ENCODE results near the gene KPNA6. TPM values are rescaled to one million over a fixed set of nuclear protein-coding genes. Genes with fewer than 3 reads are reported as not detected.

The KPNA6 gene
- total RNA-seq, 2 donors from 2014 or later, result 95.4 to 119 TPM

- no peaks in the 10 kb centered on the region for H3K27me3 ChIP-seq (ENCODE audit: control insufficient read depth, insufficient read depth, low read length, poor library complexity, severe bottlenecking)
- Mint-ChIP-seq H3K4me3 (no peak overlapping the region), H3K27ac (no peak overlapping the region), H3K4me1 (peaks cover 1% of the 10 kb centered on the region), H3K27me3 (ENCODE audit: insufficient read depth) (no peaks in the 10 kb centered on the region), H3K9me3 (no peaks in the 10 kb centered on the region), H3K36me3 (ENCODE audit: low read depth) (peaks cover 76% of the 10 kb centered on the region)
- peaks cover 90% of the 10 kb centered on the region for H3K36me3 ChIP-seq (ENCODE audit: control insufficient read depth, insufficient read depth, low read length)
- TF ChIP-seq, protein P1, sequence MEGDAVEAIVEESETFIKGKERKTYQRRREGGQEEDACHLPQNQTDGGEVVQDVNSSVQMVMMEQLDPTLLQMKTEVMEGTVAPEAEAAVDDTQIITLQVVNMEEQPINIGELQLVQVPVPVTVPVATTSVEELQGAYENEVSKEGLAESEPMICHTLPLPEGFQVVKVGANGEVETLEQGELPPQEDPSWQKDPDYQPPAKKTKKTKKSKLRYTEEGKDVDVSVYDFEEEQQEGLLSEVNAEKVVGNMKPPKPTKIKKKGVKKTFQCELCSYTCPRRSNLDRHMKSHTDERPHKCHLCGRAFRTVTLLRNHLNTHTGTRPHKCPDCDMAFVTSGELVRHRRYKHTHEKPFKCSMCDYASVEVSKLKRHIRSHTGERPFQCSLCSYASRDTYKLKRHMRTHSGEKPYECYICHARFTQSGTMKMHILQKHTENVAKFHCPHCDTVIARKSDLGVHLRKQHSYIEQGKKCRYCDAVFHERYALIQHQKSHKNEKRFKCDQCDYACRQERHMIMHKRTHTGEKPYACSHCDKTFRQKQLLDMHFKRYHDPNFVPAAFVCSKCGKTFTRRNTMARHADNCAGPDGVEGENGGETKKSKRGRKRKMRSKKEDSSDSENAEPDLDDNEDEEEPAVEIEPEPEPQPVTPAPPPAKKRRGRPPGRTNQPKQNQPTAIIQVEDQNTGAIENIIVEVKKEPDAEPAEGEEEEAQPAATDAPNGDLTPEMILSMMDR (conservative IDR thresholded peaks at IDR 0.05), result no peak
- H3K9ac ChIP-seq (ENCODE audit: extremely low read depth, low read length, poor library complexity, severe bottlenecking), result no peak overlapping the region
- H3K4me3 ChIP-seq (ENCODE audit: low read length), result no peak overlapping the region
- DNase-seq, result no peak
- no peaks in the 10 kb centered on the region for H3K4me1 ChIP-seq (ENCODE audit: control insufficient read depth, insufficient read depth, low read length)
- H3K9me3 ChIP-seq (ENCODE audit: control insufficient read depth, low read length), result no peaks in the 10 kb centered on the region
- no peak overlapping the region for H3K27ac ChIP-seq (ENCODE audit: low read depth, low read length)
- 85 to 100% methylated on average over 1 to 2 of the region's 2 CpGs for WGBS, 2 experiments (ENCODE audit: insufficient coverage in 1 of 2, insufficient read length in 1 of 2)
These were observed 78.6 kb downstream of the KPNA6 start for GRCh38 chr1:32186491-32186890.

DNA sequence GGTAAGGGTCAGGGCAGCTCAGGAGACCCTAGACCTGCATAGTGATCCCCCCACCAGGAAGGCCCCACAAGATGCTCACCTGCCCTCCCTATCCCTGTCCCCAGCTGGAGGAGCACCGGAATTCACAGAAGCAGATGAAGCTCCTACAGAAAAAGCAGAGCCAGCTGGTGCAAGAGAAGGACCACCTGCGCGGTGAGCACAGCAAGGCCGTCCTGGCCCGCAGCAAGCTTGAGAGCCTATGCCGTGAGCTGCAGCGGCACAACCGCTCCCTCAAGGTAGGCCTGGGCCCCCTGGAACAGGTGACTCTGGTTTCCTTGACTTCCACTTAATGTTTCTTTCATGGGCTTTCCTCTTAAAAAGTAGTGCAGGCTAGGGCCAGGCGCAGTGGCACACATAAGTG lies 80.0 kb downstream of the KPNA6 start:
- H3K36me3 ChIP-seq (ENCODE audit: control insufficient read depth, insufficient read depth, low read length), result peaks cover 90% of the 10 kb centered on the region
- TF ChIP-seq, protein P1 (conservative IDR thresholded peaks at IDR 0.05), result no peak
- no peaks in the 10 kb centered on the region for H3K27me3 ChIP-seq (ENCODE audit: control insufficient read depth, insufficient read depth, low read length, poor library complexity, severe bottlenecking)
- H3K4me3 ChIP-seq (ENCODE audit: low read length), result no peak overlapping the region
- H3K4me3 Mint-ChIP-seq, result no peak overlapping the region
- no peak for DNase-seq
- no peak overlapping the region for H3K27ac ChIP-seq (ENCODE audit: low read depth, low read length)
- no peak overlapping the region for H3K9ac ChIP-seq (ENCODE audit: extremely low read depth, low read length, poor library complexity, severe bottlenecking)
- H3K36me3 Mint-ChIP-seq (ENCODE audit: low read depth), result peaks cover 79% of the 10 kb centered on the region
- no peaks in the 10 kb centered on the region for H3K4me1 Mint-ChIP-seq
- 91 to 95% methylated on average over 7 to 9 of the region's 9 CpGs for WGBS, 2 experiments (ENCODE audit: insufficient coverage in 1 of 2, insufficient read length in 1 of 2)
- no peak overlapping the region for H3K27ac Mint-ChIP-seq
- no peaks in the 10 kb centered on the region for H3K9me3 Mint-ChIP-seq
- no peaks in the 10 kb centered on the region for H3K4me1 ChIP-seq (ENCODE audit: control insufficient read depth, insufficient read depth, low read length)
- no peaks in the 10 kb centered on the region for H3K9me3 ChIP-seq (ENCODE audit: control insufficient read depth, low read length)
- no peaks in the 10 kb centered on the region for H3K27me3 Mint-ChIP-seq (ENCODE audit: insufficient read depth)

GRCh38 chr1:32192220-32192948 lies 84.5 kb downstream of the KPNA6 start:
- peaks cover 96% of the 10 kb centered on the region for H3K36me3 ChIP-seq (ENCODE audit: control insufficient read depth, insufficient read depth, low read length)
- Mint-ChIP-seq H3K27ac (peak overlapping the region; percentile 8), H3K9me3 (no peaks in the 10 kb centered on the region), H3K4me3 (no peak overlapping the region), H3K36me3 (ENCODE audit: low read depth) (peaks cover 95% of the 10 kb centered on the region), H3K27me3 (ENCODE audit: insufficient read depth) (no peaks in the 10 kb centered on the region), H3K4me1 (no peaks in the 10 kb centered on the region)
- no peaks in the 10 kb centered on the region for H3K9me3 ChIP-seq (ENCODE audit: control insufficient read depth, low read length)
- DNase-seq, result no peak
- H3K4me1 ChIP-seq (ENCODE audit: control insufficient read depth, insufficient read depth, low read length), result no peaks in the 10 kb centered on the region
- H3K27ac ChIP-seq (ENCODE audit: low read depth, low read length), result no peak overlapping the region
- 94 to 97% methylated on average over 5 to 8 of the region's 8 CpGs for WGBS, 2 experiments (ENCODE audit: insufficient coverage in 1 of 2, insufficient read length in 1 of 2)
- H3K9ac ChIP-seq (ENCODE audit: extremely low read depth, low read length, poor library complexity, severe bottlenecking), result no peak overlapping the region
- H3K4me3 ChIP-seq (ENCODE audit: low read length), result no peak overlapping the region
- TF ChIP-seq, protein P1 (conservative IDR thresholded peaks at IDR 0.05), result no peak
- no peaks in the 10 kb centered on the region for H3K27me3 ChIP-seq (ENCODE audit: control insufficient read depth, insufficient read depth, low read length, poor library complexity, severe bottlenecking)
